H1 (cell line): ENCODE measurements around the gene BCL2A1. TPM values are rescaled to one million over a fixed set of nuclear protein-coding genes. Genes with fewer than 3 reads are reported as not detected.

ENCODE experiments used
- CTCF ChIA-PET: fragments of 300-600 bp; sonication (Branson Sonifier 250); formaldehyde crosslinking; loops from one replicate; lab custom pipeline; 2021; ENCODE audit not compliant: partially characterized antibody; lab: Charles Lee
- POLR2A ChIA-PET: fragments of 300-600 bp; sonication (Branson Sonifier 250); formaldehyde crosslinking; loops from one replicate; lab custom pipeline; 2021; ENCODE audit warnings: inconsistent platforms; ENCODE audit not compliant: partially characterized antibody; lab: Charles Lee
- DNase-seq, 2 experiments: peaks; one replicate each; pipeline versions ENCODE4 v3.0.0 to v3.0.0-alpha.2; 2010 to 2022; ENCODE audit warnings: low spot score in 2 of 2, low read depth in 1 of 2, mixed read lengths in 1 of 2
- FAIRE-seq: peaks from 2 replicates; lab custom pipeline; 2011; peaks lifted over from hg19 to GRCh38; lab: Jason Lieb, UNC
- H2AFZ ChIP-seq: 2 replicates; pipeline ENCODE4 v1.8.1; 2012; ENCODE audit warnings: low read length, inconsistent platforms
- H2AK5ac ChIP-seq: 2 replicates; pipeline ENCODE4 v1.6.1; 2013; ENCODE audit warnings: low read depth, low read length
- H2BK120ac ChIP-seq: replicated peaks from 2 replicates; pipeline ENCODE3; 2013; ENCODE audit warnings: low read depth, low read length, inconsistent platforms
- H2BK12ac ChIP-seq: 2 replicates; pipeline ENCODE4 v1.6.1; 2013; ENCODE audit warnings: low read depth, low read length
- H2BK15ac ChIP-seq: 2 replicates; pipeline ENCODE4 v1.6.1; 2013; ENCODE audit warnings: low read length
- H2BK20ac ChIP-seq: 2 replicates; pipeline ENCODE4 v1.6.1; 2013; ENCODE audit warnings: low read length
- H2BK5ac ChIP-seq: 2 replicates; pipeline ENCODE4 v1.6.1; 2013; ENCODE audit warnings: low read depth, low read length
- H3K14ac ChIP-seq: 2 replicates; pipeline ENCODE4 v1.6.1; 2013; ENCODE audit warnings: inconsistent platforms; ENCODE audit not compliant: insufficient read length
- H3K18ac ChIP-seq: 2 replicates; pipeline ENCODE4 v1.6.1; 2013; ENCODE audit warnings: low read length; ENCODE audit errors: extremely low read depth
- H3K23ac ChIP-seq: 2 replicates; pipeline ENCODE4 v1.6.1; 2013; ENCODE audit warnings: inconsistent platforms; ENCODE audit not compliant: insufficient read length
- H3K23me2 ChIP-seq: 2 replicates; pipeline ENCODE4 v1.6.1; 2013; ENCODE audit warnings: low read depth, low read length
- H3K27ac ChIP-seq: 2 replicates; pipeline ENCODE4 v1.6.1; 2011; ENCODE audit warnings: low read depth, low read length, inconsistent platforms
- H3K27me3 ChIP-seq, 4 experiments: replicated peaks in 1 of 4; 1 replicate in 1 of 4; 2 replicates in 3 of 4; pipeline versions ENCODE4 v1.6.1 to v1.8.1; 2011 to 2013; ENCODE audit warnings: low read length in 3 of 4, mild to moderate bottlenecking in 3 of 4, inconsistent platforms in 2 of 4, mixed read lengths in 2 of 4, moderate library complexity in 1 of 4; ENCODE audit not compliant: control insufficient read depth in 3 of 4, insufficient read depth in 3 of 4; ENCODE audit errors: extremely low read depth in 1 of 4
- H3K36me3 ChIP-seq, 4 experiments: 2 replicates each; pipeline versions ENCODE4 v1.6.1 to v1.8.1; 2011 to 2013; ENCODE audit warnings: mild to moderate bottlenecking in 4 of 4, low read length in 3 of 4, moderate library complexity in 2 of 4, control low read depth in 1 of 4, inconsistent platforms in 1 of 4; ENCODE audit not compliant: insufficient read depth in 4 of 4, control insufficient read depth in 2 of 4
- H3K4ac ChIP-seq: replicated peaks from 2 replicates; pipeline ENCODE3; 2013; ENCODE audit warnings: low read length, low read depth, mixed read lengths, inconsistent platforms; ENCODE audit not compliant: insufficient read length
- H3K4me1 ChIP-seq, 4 experiments: replicated peaks in 1 of 4; 1 replicate in 1 of 4; 2 replicates in 3 of 4; pipeline versions ENCODE4 v1.6.1 to v1.8.1; 2011 to 2013; ENCODE audit warnings: low read length in 3 of 4, inconsistent platforms in 2 of 4, mixed read lengths in 1 of 4; ENCODE audit not compliant: insufficient read depth in 4 of 4, control insufficient read depth in 3 of 4
- H3K4me2 ChIP-seq, 2 experiments: 2 replicates each; pipeline versions ENCODE4 v1.6.1 to v1.8.1; 2011 to 2013; ENCODE audit warnings: low read depth in 2 of 2, low read length in 2 of 2, control low read depth in 1 of 2, inconsistent platforms in 1 of 2, mild to moderate bottlenecking in 1 of 2; ENCODE audit not compliant: insufficient read depth in 1 of 2
- H3K4me3 ChIP-seq, 4 experiments: fragments of 200-600, 300-600 bp in 1 of 4; sonication (generic), shearing (Covaris generic), sonication (Bioruptor Twin) in 1 of 4; 2 replicates each; pipeline versions ENCODE4 v1.5.1 to v1.8.1; 2011 to 2016; ENCODE audit warnings: low read length in 4 of 4, low read depth in 3 of 4, control low read depth in 2 of 4, inconsistent platforms in 2 of 4, mild to moderate bottlenecking in 2 of 4, mixed read lengths in 1 of 4, moderate library complexity in 1 of 4; ENCODE audit not compliant: insufficient read depth in 2 of 4; ENCODE audit errors: extremely low read depth in 1 of 4
- H3K56ac ChIP-seq: replicated peaks from 2 replicates; pipeline ENCODE3; 2013; ENCODE audit warnings: low read depth, mild to moderate bottlenecking, mixed read lengths, low read length, inconsistent platforms; ENCODE audit not compliant: insufficient read length
- H3K79me1 ChIP-seq: 2 replicates; pipeline ENCODE4 v1.6.1; 2013; ENCODE audit warnings: low read depth, low read length, control low read depth
- H3K79me2 ChIP-seq, 2 experiments: 2 replicates each; pipeline versions ENCODE4 v1.6.1 to v1.8.1; 2012 to 2013; ENCODE audit warnings: low read length in 2 of 2, mild to moderate bottlenecking in 2 of 2, inconsistent platforms in 1 of 2; ENCODE audit not compliant: insufficient read depth in 2 of 2, control insufficient read depth in 1 of 2
- H3K9ac ChIP-seq, 4 experiments: replicated peaks in 1 of 4; 1 replicate in 1 of 4; 2 replicates in 3 of 4; pipeline versions ENCODE4 v1.6.1 to v1.8.1; 2011 to 2013; ENCODE audit warnings: low read depth in 3 of 4, low read length in 3 of 4, control low read depth in 2 of 4, mild to moderate bottlenecking in 2 of 4, moderate library complexity in 2 of 4, inconsistent platforms in 1 of 4; ENCODE audit errors: extremely low read depth in 1 of 4
- H3K9me3 ChIP-seq, 2 experiments: 2 replicates each; pipeline versions ENCODE4 v1.6.1 to v1.8.1; 2012 to 2013; ENCODE audit warnings: mild to moderate bottlenecking in 2 of 2, moderate library complexity in 2 of 2, control low read depth in 1 of 2, inconsistent platforms in 1 of 2, low read depth in 1 of 2, low read length in 1 of 2, mixed read lengths in 1 of 2; ENCODE audit not compliant: insufficient read depth in 2 of 2
- H4K20me1 ChIP-seq, 2 experiments: replicated peaks in 1 of 2; 2 replicates each; pipeline versions ENCODE3 to v1.8.1; 2011 to 2013; ENCODE audit warnings: inconsistent platforms in 2 of 2, low read length in 2 of 2, mild to moderate bottlenecking in 1 of 2; ENCODE audit not compliant: insufficient read depth in 2 of 2, control insufficient read depth in 1 of 2
- H4K5ac ChIP-seq: 2 replicates; pipeline ENCODE4 v1.6.1; 2013; ENCODE audit warnings: low read length, low read depth, mixed read lengths, inconsistent platforms; ENCODE audit not compliant: insufficient read length
- H4K8ac ChIP-seq: 2 replicates; pipeline ENCODE4 v1.8.0; 2013; ENCODE audit warnings: mild to moderate bottlenecking, moderate library complexity, low read length, inconsistent platforms; ENCODE audit not compliant: insufficient read depth; ENCODE audit errors: extremely low read depth
- H4K91ac ChIP-seq: replicated peaks from 2 replicates; pipeline ENCODE3; 2013; ENCODE audit warnings: low read length, mixed read lengths, inconsistent platforms; ENCODE audit not compliant: insufficient read length
- GTF2F1 ChIP-seq: IDR thresholded peaks from 2 replicates; pipeline ENCODE4 v1.6.1; 2012; ENCODE audit warnings: low read depth, low read length, improper control_type of control experiment, borderline replicate concordance
- HDAC6 ChIP-seq: IDR thresholded peaks from one replicate; pipeline ENCODE4 v1.7.1; 2012; ENCODE audit warnings: low read depth, mild to moderate bottlenecking, inconsistent platforms, low read length, moderate library complexity
- POLR2AphosphoS5 ChIP-seq: IDR thresholded peaks from 2 replicates; pipeline ENCODE4 v1.6.1; 2011; ENCODE audit warnings: low read depth, low read length
- TEAD4 ChIP-seq: IDR thresholded peaks from 2 replicates; pipeline ENCODE4 v1.6.1; 2012; ENCODE audit warnings: low read depth, low read length, inconsistent platforms, mixed read lengths
- WGBS, 2 experiments: shearing (Covaris generic) in 1 of 2; methylation state at CpG; one replicate each; pipeline versions ENCODE4 v1.1.6 to v1.1.7; 2013 to 2015; ENCODE audit warnings: low lambda C conversion rate in 2 of 2, mixed read lengths in 2 of 2, inconsistent platforms in 1 of 2, low coverage in 1 of 2, missing lambda C conversion rate in 1 of 2; ENCODE audit not compliant: insufficient replicate concordance in 2 of 2, insufficient coverage in 1 of 2, insufficient read length in 1 of 2; ENCODE audit errors: extremely low coverage in 1 of 2, missing lambda C conversion rate in 1 of 2; 5-methylcytosine and 5-hydroxymethylcytosine counted together
- polyA plus RNA-seq, 7 experiments: library from polyadenylated mRNA; depleted of rRNA in 3 of 7; stranded (reverse) in 5 of 7; unstranded in 2 of 7; fragments of >200 nt in 5 of 7; fragments of 200-250 nt in 2 of 7; gene quantifications; 1 replicate in 5 of 7; 2 replicates in 1 of 7; 4 replicates in 1 of 7; pipeline versions ENCODE4 v1.2.1 to v1.2.3, GENCODE V29; 2011 to 2013; ENCODE audit warnings: missing spikeins in 2 of 7, mixed read lengths in 2 of 7
- total RNA-seq: library from RNA; stranded (reverse); fragmentation: NEBNext Ultra II Directional; extraction: Animal tissue kit (Norgen Biotek cat#: 25700); gene quantifications from 2 replicates; pipeline ENCODE4 v1.2.1, GENCODE V29; 2021

The BCL2A1 gene
- total and polyA plus RNA-seq, 2 of the 8 experiments (the other 6 are each of a cell fraction or from before 2014, with no cell fraction given): not detected

GRCh38 chr15:79989183-79989582 lies 18.2 kb upstream of the BCL2A1 start:
- H3K14ac ChIP-seq: no peak overlapping the region
- H2BK12ac ChIP-seq: no peak overlapping the region
- H3K4me1 ChIP-seq: no peaks in the 10 kb centered on the region
- no peak overlapping the region for H4K8ac ChIP-seq
- no peaks in the 10 kb centered on the region for H3K9me3 ChIP-seq
- no peak overlapping the region for H2BK15ac ChIP-seq
- CTCF ChIA-PET: interaction anchor here (1.2 to 2.2 kb wide), 4 partner anchors 94 to 309 kb away, joined by 3 to 9 read pairs (median 4); no protein-coding TSS in a partner anchor
- H3K56ac ChIP-seq: no peak overlapping the region
- POLR2A ChIA-PET: no interaction called here
- TF ChIP-seq TEAD4: no peak
- TF ChIP-seq POLR2AphosphoS5: no peak
- TF ChIP-seq HDAC6: no peak
- no peak for TF ChIP-seq GTF2F1
- H3K18ac ChIP-seq: no peak overlapping the region
- WGBS, 2 experiments: 92% methylated on average over 2 of the region's 2 CpGs; no CpG with 5 or more reads in 1 of the 2 experiments
- H4K20me1 ChIP-seq: no peaks in the 10 kb centered on the region
- H3K36me3 ChIP-seq: no peaks in the 10 kb centered on the region
- H3K27ac ChIP-seq: no peak overlapping the region
- FAIRE-seq (no peak), DNase-seq (no peak)
- H4K5ac ChIP-seq: no peak overlapping the region
- no peaks in the 10 kb centered on the region for H3K79me1 ChIP-seq
- no peak overlapping the region for H2AFZ ChIP-seq
- H3K4ac ChIP-seq: no peak overlapping the region
- H2BK5ac ChIP-seq: no peak overlapping the region
- no peak overlapping the region for H2BK20ac ChIP-seq
- H2BK120ac ChIP-seq: no peak overlapping the region
- no peak overlapping the region for H3K9ac ChIP-seq
- H3K27me3 ChIP-seq: no peaks in the 10 kb centered on the region
- H2AK5ac ChIP-seq: no peak overlapping the region
- no peak overlapping the region for H3K23ac ChIP-seq
- H3K79me2 ChIP-seq: no peaks in the 10 kb centered on the region
- H3K4me2 ChIP-seq: no peak overlapping the region
- no peak overlapping the region for H4K91ac ChIP-seq
- H3K23me2 ChIP-seq: no peaks in the 10 kb centered on the region
- H3K4me3 ChIP-seq: no peak overlapping the region
